C4-2B (cell line): Measurements from ENCODE around the gene SCYL2.

Experiments used
- ZFX ChIP-seq: fragments of 450-650 bp; IDR thresholded peaks from 2 replicates; pipeline ENCODE4 v1.6.1; 2017
- TF ChIP-seq, protein P1 (sequence below): fragments of 450-650 bp; conservative IDR thresholded peaks from 2 replicates; pipeline ENCODE4 v1.5.1; 2017; ENCODE audit warnings: mild to moderate bottlenecking

DNA sequence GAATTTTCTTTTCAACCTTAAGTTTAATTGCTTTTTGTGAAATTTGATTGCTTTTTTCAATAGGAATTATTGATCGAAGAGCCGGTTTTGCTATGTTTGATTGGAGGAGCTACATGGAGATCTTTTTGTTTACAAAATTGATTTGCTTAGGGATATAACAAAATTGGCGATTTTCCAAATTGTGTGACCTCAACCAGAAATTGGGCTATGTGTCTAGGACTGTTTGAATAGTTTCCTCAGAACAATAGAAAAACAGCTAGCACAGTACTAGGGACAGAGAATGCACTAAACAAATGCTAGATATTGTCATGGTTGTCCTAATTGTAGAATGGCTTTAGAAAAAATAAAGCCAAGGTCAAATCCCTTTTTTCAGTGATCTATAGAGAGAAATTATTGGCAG lies 92.3 kb downstream of the SCYL2 start:
- TF ChIP-seq, protein P1, sequence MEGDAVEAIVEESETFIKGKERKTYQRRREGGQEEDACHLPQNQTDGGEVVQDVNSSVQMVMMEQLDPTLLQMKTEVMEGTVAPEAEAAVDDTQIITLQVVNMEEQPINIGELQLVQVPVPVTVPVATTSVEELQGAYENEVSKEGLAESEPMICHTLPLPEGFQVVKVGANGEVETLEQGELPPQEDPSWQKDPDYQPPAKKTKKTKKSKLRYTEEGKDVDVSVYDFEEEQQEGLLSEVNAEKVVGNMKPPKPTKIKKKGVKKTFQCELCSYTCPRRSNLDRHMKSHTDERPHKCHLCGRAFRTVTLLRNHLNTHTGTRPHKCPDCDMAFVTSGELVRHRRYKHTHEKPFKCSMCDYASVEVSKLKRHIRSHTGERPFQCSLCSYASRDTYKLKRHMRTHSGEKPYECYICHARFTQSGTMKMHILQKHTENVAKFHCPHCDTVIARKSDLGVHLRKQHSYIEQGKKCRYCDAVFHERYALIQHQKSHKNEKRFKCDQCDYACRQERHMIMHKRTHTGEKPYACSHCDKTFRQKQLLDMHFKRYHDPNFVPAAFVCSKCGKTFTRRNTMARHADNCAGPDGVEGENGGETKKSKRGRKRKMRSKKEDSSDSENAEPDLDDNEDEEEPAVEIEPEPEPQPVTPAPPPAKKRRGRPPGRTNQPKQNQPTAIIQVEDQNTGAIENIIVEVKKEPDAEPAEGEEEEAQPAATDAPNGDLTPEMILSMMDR = no peak
- no peak for TF ChIP-seq ZFX
